Endothelial cell of umbilical vein (primary cell): Measurements from ENCODE around the gene TTC9.

Source experiments
- CTCF ChIP-seq, 2 donors: IDR thresholded peaks; 1 replicate in 1 of 2; 2 replicates in 1 of 2; pipeline ENCODE4 v1.5.1; 2011; ENCODE audit warnings: low read length in 2 of 2, mild to moderate bottlenecking in 2 of 2, moderate library complexity in 2 of 2, control low read depth in 1 of 2, inconsistent platforms in 1 of 2, low read depth in 1 of 2; ENCODE audit not compliant: insufficient read depth in 1 of 2; ENCODE audit errors: extremely low read depth in 1 of 2
- EZH2 ChIP-seq: IDR thresholded peaks from 2 replicates; pipeline ENCODE4 v1.6.1; 2012; ENCODE audit warnings: borderline replicate concordance, low read depth, mild to moderate bottlenecking, moderate library complexity, low read length, inconsistent platforms; ENCODE audit not compliant: severe bottlenecking
- POLR2A ChIP-seq: IDR thresholded peaks from 2 replicates; pipeline ENCODE4 v1.6.1; 2012; ENCODE audit warnings: low read depth, mild to moderate bottlenecking, control low read depth, low read length

GRCh38 chr14:70696026-70696425 is 54.3 kb downstream of the TTC9 start:
- TF ChIP-seq CTCF (IDR thresholded peaks at IDR 0.05; ENCODE audit: extremely low read depth in 1 of 2, insufficient read depth in 1 of 2, low read depth in 1 of 2, low read length in 2 of 2) (no peak), EZH2 (no peak), POLR2A (no peak)
